Right lobe of liver (tissue), 4 donors: ENCODE measurements around the gene EXT2.

Experiments used
- POLR2A ChIP-seq: fragments of 450-650 bp; IDR thresholded peaks from one replicate; pipeline ENCODE4 v1.6.1; 2017; ENCODE audit warnings: antibody characterized with exemption, mild to moderate bottlenecking
- TF ChIP-seq, protein P1 (sequence below), 4 donors: fragments of 200-600 bp in 3 of 4; fragments of 450-650 bp in 1 of 4; IDR thresholded peaks; one replicate each; pipeline versions ENCODE4 v1.5.1 to v1.8.0; 2016 to 2022; ENCODE audit warnings: antibody characterized with exemption in 4 of 4, mild to moderate bottlenecking in 2 of 4
- donor health status: DM: no; HTN: no; CAD: no.
- donor health status: DM: no; HTN: no; CAD: no.
- donor health status: DM: no; HTN: yes; CAD: no.

DNA sequence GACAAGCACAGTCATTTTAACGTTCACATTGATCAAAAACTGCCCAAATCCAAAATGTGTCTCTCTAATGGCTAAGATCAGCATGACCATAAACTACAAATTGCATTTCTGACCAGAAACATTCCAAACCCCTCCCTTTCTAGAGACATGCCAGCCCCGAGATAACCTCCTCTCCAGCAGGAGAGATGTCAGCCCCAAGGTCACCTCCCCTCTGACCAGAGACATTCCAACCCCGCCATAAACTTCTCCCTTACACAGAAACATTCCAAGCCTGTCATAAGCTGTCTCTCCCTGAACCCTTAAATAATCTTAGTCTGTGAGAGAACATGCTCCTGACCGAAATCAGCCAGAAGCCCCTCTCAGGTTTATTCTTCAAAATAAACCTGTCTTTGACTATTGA, 6.6 kb upstream of the EXT2 start:
- TF ChIP-seq, protein P1, sequence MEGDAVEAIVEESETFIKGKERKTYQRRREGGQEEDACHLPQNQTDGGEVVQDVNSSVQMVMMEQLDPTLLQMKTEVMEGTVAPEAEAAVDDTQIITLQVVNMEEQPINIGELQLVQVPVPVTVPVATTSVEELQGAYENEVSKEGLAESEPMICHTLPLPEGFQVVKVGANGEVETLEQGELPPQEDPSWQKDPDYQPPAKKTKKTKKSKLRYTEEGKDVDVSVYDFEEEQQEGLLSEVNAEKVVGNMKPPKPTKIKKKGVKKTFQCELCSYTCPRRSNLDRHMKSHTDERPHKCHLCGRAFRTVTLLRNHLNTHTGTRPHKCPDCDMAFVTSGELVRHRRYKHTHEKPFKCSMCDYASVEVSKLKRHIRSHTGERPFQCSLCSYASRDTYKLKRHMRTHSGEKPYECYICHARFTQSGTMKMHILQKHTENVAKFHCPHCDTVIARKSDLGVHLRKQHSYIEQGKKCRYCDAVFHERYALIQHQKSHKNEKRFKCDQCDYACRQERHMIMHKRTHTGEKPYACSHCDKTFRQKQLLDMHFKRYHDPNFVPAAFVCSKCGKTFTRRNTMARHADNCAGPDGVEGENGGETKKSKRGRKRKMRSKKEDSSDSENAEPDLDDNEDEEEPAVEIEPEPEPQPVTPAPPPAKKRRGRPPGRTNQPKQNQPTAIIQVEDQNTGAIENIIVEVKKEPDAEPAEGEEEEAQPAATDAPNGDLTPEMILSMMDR (IDR thresholded peaks at IDR 0.05), result no peak
- TF ChIP-seq POLR2A, result no peak
